Mucosa of descending colon (tissue), 3 donors: ENCODE results near the gene STRIP2. TPM values are rescaled to one million over a fixed set of nuclear protein-coding genes. Genes with fewer than 3 reads are reported as not detected.
A peak's percentile ranks its signal among the peaks of the same experiment; 100 is the strongest.
"Not testable (repeated sequence)": the region's sequence is repeated elsewhere in the genome, so short reads cannot be mapped to it uniquely, and the experiment has no call there.

Experiments
- ATAC-seq: fragments of 200-7000 bp; cut with Tn5 transposase; one replicate; pipeline ENCODE4 v1.9.1; 2020; ENCODE audit warnings: mild to moderate bottlenecking, moderate library complexity
- DNase-seq, 3 donors: peaks; one replicate each; pipeline ENCODE4 v3.0.0-alpha.2; 2020
- H3K36me3 ChIP-seq: fragments of 200-600 bp; one replicate; pipeline ENCODE4 v1.8.0; 2021; ENCODE audit warnings: low read depth, mild to moderate bottlenecking
- H3K4me1 ChIP-seq: fragments of 200-600 bp; one replicate; pipeline ENCODE4 v1.8.0; 2021; ENCODE audit warnings: low read depth, mild to moderate bottlenecking
- H3K4me3 ChIP-seq: fragments of 200-600 bp; one replicate; pipeline ENCODE4 v1.8.0; 2021; ENCODE audit warnings: mild to moderate bottlenecking
- H3K9me3 ChIP-seq: fragments of 200-600 bp; one replicate; pipeline ENCODE4 v1.8.0; 2021; ENCODE audit warnings: mild to moderate bottlenecking
- CTCF ChIP-seq: fragments of 200-600 bp; IDR thresholded peaks from one replicate; pipeline ENCODE4 v1.8.0; 2022; ENCODE audit warnings: antibody characterized with exemption, mild to moderate bottlenecking
- intact Hi-C, 2 donors: fragments of 100-400 bp; cut with DNase I in 1 of 2; cut with micrococcal nuclease in 1 of 2; formaldehyde crosslinking; loops; one replicate each; pipeline versions ENCODE4 v1.11.0 to v1.11.1; 2022; cut with DNase I, micrococcal nuclease
- total RNA-seq, 3 donors: library from RNA; stranded (reverse); fragmentation: NEBNext Ultra II Directional in 2 of 3; extraction: Animal tissue kit (Norgen Biotek cat#: 25700) in 2 of 3; gene quantifications; one replicate each; pipeline versions ENCODE4 v1.2.1 to v1.2.4, GENCODE V29; 2021 to 2023
- donor health status: DM: no; HTN: no; CAD: no; lungs with moderate emphysema.
- donor health status: DM: no; HTN: no; CAD: no.
- donor health status: DM: no; HTN: yes; CAD: no.

Gene STRIP2
- total RNA-seq, 3 donors from 2014 or later, result 0.09 to 1.3 (median 1.3) TPM

GRCh38 chr7:129531721-129532120 lies 97.5 kb downstream of the STRIP2 start:
- TF ChIP-seq CTCF, result no peak
- DNase-seq, result no peak
- H3K4me1 ChIP-seq, result no peaks in the 10 kb centered on the region
- peak; percentile 18 for ATAC-seq
- intact Hi-C loops, result no loop called here
- H3K4me3 ChIP-seq, result no peak overlapping the region
- no peaks in the 10 kb centered on the region for H3K9me3 ChIP-seq
- H3K36me3 ChIP-seq, result no peaks in the 10 kb centered on the region

- TF ChIP-seq CTCF, result no peak
- intact Hi-C loops, result no loop called here
- H3K4me3 ChIP-seq, result no peak overlapping the region
- H3K36me3 ChIP-seq, result no peaks in the 10 kb centered on the region
- H3K9me3 ChIP-seq, result no peaks in the 10 kb centered on the region
- no peaks in the 10 kb centered on the region for H3K4me1 ChIP-seq
- no peak for DNase-seq
- no peak for ATAC-seq
Measured at GRCh38 chr7:129532375-129532774, 98.1 kb downstream of the STRIP2 start.

GRCh38 chr7:129534558-129535274 lies 100.5 kb downstream of the STRIP2 start:
- intact Hi-C loops, H3K4me1 ChIP-seq, ATAC-seq, H3K9me3 ChIP-seq, DNase-seq, H3K36me3 ChIP-seq, H3K4me3 ChIP-seq: not testable (repeated sequence)

- Histone ChIP-seq H3K4me3 (no peak overlapping the region), H3K9me3 (no peaks in the 10 kb centered on the region), H3K4me1 (no peaks in the 10 kb centered on the region), H3K36me3 (no peaks in the 10 kb centered on the region)
- DNase-seq, result no peak
- ATAC-seq, result no peak
- intact Hi-C loops, result no loop called here
- no peak for TF ChIP-seq CTCF
Measured at GRCh38 chr7:129535896-129536295, 101.7 kb downstream of the STRIP2 start.

- H3K36me3 ChIP-seq, result no peaks in the 10 kb centered on the region
- TF ChIP-seq CTCF, result no peak
- no peaks in the 10 kb centered on the region for H3K9me3 ChIP-seq
- no peaks in the 10 kb centered on the region for H3K4me1 ChIP-seq
- DNase-seq (no peak), ATAC-seq (no peak)
- intact Hi-C loops, result no loop called here
- H3K4me3 ChIP-seq, result no peak overlapping the region
Measured at GRCh38 chr7:129536323-129536722, 102.1 kb downstream of the STRIP2 start.

Other genes starting within 250 kb of the STRIP2 start
- gene SMO, start 245.8 kb upstream of the STRIP2 start, total RNA-seq, result 10 to 100 TPM in 1 of 3 donors, 1 to 10 TPM in 2; 2.1 to 11.2 (median 2.2) TPM
- 100 to 1,000 TPM; 215 to 717 (median 467) TPM for gene AHCYL2, start 209.4 kb upstream of the STRIP2 start, total RNA-seq
- gene SMKR1, start 68.1 kb downstream of the STRIP2 start, total RNA-seq, result not detected
- gene NRF1, start 177.3 kb downstream of the STRIP2 start, total RNA-seq, result 10 to 100 TPM; 13.3 to 21.8 (median 17.4) TPM